Activated CD8-positive, alpha-beta memory T cell treated with anti-CD3 and anti-CD28 coated beads, Interleukin-2, amount 50 U/mL, for 48 hours (primary cell): ENCODE measurements around the gene PPFIBP2.

Experiments used
- DNase-seq: peaks from one replicate; pipeline ENCODE4 v3.0.0-alpha.2; 2020

PPFIBP2 gene

GRCh38 chr11:7670641-7671040, 156.8 kb downstream of the PPFIBP2 start:
- no peak for DNase-seq

- DNase-seq = no peak
Measured at GRCh38 chr11:7671347-7672215, 157.8 kb downstream of the PPFIBP2 start.

GRCh38 chr11:7672276-7672959, 158.6 kb downstream of the PPFIBP2 start:
- DNase-seq = no peak

- DNase-seq = peak; percentile 60
Measured at GRCh38 chr11:7672960-7673723, 159.3 kb downstream of the PPFIBP2 start, which contains the start of gene CYB5R2. TSS of gene CYB5R2 (minus strand) at chr11:7673500. CDS start at chr11:7672825, 675 bp downstream.

GRCh38 chr11:7673724-7674434, 160.1 kb downstream of the PPFIBP2 start:
- peak; percentile 61 for DNase-seq

GRCh38 chr11:7675631-7676030, 161.8 kb downstream of the PPFIBP2 start:
- no peak for DNase-seq

GRCh38 chr11:7677071-7677470, 163.3 kb downstream of the PPFIBP2 start:
- DNase-seq = no peak

- no peak for DNase-seq
Measured at GRCh38 chr11:7677796-7678201, 164.0 kb downstream of the PPFIBP2 start.

- DNase-seq = no peak
Measured at GRCh38 chr11:7683571-7683970, 169.8 kb downstream of the PPFIBP2 start.

- no peak for DNase-seq
Measured at GRCh38 chr11:7686761-7687160, 173.0 kb downstream of the PPFIBP2 start.

DNA sequence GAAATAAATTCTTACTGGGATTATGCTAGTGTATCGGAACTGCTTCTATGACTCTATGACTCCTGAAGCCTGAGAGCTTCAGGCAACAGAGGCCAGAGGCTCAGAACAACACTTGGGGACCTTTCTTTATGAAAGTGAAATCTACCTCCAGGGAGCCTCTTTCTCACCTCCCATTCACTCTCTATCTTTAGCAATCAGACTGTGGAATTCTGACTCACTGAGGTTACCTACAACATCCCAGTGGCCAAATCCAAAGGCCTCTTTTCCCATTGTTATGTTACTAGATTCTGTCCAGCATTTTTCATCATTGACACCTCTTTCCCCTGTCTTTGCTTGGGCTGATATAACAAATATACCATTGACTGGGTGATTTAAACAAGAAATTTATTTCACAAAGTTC, 173.6 kb downstream of the PPFIBP2 start:
- no peak for DNase-seq

GRCh38 chr11:7688238-7688826, 174.5 kb downstream of the PPFIBP2 start:
- no peak for DNase-seq

GRCh38 chr11:7689239-7689638, 175.4 kb downstream of the PPFIBP2 start:
- DNase-seq = no peak

- no peak for DNase-seq
Measured at GRCh38 chr11:7690648-7691047, 176.8 kb downstream of the PPFIBP2 start.

DNA sequence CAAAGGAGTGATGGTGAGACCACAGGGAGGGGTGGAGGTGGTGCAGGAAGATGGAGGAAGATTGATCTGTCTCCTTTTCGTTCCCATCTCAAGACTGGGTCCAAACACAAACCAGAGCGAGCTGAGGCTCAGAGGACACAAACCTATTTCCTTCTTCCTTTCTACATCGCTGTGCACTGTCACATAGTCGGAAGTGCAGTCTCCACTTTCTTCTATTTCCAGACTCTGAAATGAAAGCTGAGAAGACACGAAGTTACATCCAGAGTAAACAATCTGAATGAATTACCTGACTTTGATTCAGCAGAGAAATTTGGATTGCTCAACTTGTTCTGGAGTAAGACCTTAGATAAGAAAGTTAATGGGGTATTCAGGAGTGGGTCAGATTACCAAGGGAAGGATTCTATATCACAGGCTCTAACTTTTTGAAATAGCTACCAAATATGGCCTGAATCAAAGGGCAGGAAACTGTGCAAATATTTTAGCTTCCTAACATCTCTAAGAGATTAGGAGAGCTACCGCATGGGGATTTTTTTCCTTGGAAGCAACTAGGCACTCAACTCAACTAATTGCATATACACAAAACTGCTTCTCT, 178.1 kb downstream of the PPFIBP2 start:
- DNase-seq = no peak

- no peak for DNase-seq
Measured at GRCh38 chr11:7692426-7692825, 178.6 kb downstream of the PPFIBP2 start.

DNA sequence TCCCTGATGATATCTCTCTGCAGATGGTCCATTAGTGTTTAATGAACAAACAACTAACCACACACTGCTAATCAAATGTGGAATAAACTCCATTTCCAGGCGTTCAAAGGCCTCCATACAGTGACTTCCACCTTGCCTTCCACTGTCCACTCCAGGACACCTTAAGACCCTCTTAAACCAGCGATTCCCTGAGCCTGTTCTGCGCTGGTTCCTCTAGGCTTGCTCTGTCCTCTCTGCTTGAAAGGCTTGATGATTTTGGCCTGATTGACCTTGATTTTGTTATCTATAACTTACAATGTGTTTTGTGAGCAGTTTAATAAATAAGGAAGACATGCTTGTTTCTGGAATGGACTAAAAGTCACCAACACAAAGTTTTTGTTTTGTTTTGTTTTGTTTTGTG, 180.4 kb downstream of the PPFIBP2 start:
- DNase-seq = no peak

- peak; percentile 54 for DNase-seq
Measured at GRCh38 chr11:7696424-7696823, 182.6 kb downstream of the PPFIBP2 start.
